OCI-M1 (cell line): ENCODE data around the gene SPON1.

ENCODE experiments used
- DNase-seq: peaks from one replicate; lab custom pipeline; 2025; lab: John Stamatoyannopoulos, UW

SPON1 gene

DNA sequence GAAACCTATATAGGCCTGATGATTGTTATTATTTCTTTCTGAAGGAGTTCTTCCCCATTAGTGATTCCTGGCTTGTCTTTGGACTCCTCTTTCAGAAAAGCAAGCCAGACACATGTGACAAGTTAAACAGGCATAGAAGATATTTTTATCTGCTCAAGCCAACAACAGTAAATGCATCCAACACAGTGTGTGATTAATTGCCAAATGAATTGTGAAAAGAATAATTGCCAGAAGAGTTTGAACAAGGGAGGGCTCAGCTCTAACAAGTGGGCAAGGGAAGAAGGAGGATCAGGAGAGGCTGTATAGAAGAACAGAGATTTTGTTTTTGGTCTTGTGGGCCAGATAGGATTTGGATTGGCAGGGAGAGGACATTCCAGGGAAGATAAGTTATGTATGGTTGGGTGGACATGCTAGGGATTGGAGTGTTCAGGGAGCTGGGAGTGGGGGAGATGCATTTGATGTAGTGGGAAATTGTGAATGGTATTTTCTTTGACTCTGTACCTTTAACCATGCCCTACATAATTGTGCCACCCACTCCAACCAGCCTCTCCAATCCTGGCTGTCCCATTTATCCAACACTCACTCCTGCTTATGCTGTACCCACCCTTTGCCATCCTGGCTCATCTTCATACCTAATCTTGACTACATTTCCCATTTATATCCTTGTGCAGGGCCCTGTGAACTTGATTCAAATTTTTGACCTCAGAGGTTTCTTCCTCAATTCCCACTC lies 223.7 kb downstream of the SPON1 start:
- DNase-seq = no peak

DNA sequence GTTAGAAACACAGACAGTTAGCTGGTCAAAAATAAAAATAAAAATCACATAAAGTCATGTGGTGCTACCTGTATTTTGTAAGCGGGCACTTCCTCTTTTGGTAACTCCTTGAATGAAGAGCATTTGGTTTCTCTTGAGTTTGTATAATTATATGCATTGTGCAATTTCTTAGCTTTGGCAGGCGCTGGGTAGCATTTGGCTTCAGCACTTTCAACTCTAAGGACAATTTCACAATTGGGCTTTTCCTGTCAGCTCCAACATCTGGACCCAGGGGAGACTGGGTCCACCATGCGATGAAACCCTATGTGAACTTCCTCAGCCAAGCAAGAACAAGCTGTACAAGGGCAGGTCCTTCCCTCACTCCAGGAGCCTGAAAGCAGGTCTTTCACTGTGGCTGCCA lies 227.4 kb downstream of the SPON1 start:
- peak; percentile 41 for DNase-seq

- DNase-seq = no peak
Measured at GRCh38 chr11:14190992-14191778, 228.7 kb downstream of the SPON1 start.

DNA sequence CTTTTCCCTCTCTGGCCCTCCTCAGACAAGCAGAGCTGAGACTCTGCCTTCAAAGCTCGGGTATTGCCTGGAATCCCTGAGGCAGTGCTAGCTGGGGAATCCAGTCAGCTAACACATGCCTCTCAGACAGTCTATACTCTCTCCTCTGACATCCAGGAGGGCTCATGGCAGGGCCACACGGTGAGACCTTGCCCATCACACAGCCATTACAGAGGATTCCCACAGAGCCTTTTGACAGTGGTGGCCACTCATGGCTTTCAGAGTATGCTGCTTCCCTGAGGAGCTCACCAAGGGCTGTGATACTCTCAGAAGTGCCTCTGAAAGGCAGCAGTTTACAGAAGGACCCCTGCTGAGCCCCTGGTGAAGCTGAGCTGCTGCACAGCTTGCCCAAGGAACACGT lies 231.1 kb downstream of the SPON1 start:
- no peak for DNase-seq

GRCh38 chr11:14202251-14203196 lies 240.0 kb downstream of the SPON1 start:
- DNase-seq = no peak

DNA sequence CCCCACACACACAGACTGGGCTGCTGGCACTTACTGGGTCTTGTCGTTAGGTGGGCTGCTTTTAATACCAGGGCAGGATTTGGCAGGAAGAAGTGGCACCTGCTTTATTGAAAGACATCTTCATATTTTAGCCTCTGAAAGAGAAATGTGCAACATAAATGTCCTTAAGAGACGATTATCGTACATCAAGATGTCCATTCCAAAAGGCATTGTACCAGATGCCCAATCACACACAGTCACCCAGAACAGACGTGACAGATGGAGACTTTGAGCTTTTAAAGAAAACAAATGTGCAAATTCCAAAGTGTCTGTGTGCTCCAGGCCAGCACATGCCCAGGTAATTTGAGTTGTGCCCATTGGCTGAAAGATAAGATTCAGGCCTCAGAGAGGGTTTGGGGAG lies 240.8 kb downstream of the SPON1 start:
- no peak for DNase-seq

- no peak for DNase-seq
Measured at GRCh38 chr11:14212986-14213385, 250.5 kb downstream of the SPON1 start.

DNA sequence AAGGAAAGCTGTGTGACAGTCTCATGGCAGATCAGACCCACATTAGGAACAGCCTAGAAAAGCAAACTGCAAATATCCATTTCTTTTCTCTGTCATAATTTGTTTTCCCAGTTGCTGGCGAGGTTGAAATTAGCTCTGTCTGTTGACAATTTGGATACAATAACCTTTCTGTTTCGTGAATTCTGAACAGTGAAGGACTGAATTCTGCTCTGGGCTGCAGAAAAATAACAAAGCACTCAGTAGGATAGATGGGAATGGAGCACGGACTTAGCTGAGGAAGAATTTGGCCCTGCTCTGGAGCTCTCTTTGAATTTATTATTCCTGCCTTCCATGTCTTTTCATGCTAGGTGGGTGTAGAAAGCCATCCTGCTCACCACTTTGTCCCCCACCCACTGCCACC lies 256.2 kb downstream of the SPON1 start:
- DNase-seq = no peak

GRCh38 chr11:14223636-14224288 lies 261.2 kb downstream of the SPON1 start:
- no peak for DNase-seq

DNA sequence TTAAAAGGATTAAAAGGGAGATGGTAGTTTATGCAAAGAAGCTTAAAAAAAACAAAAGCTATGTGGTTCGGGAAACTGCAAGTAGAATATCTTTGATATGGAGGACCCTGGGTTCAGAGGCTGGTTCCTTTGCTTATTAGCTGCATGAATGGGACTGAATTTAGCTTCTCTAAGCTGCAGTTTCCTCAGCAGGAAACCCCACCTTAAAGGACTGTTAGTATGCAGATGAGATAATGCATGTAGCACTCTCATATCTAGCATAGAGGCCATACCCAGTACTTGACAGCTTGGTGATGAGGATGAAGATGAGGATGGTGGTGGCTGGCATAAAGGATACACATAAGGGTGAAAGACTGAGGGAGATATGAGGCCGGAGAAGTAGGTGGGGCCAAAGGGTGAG lies 261.9 kb downstream of the SPON1 start:
- DNase-seq = no peak

DNA sequence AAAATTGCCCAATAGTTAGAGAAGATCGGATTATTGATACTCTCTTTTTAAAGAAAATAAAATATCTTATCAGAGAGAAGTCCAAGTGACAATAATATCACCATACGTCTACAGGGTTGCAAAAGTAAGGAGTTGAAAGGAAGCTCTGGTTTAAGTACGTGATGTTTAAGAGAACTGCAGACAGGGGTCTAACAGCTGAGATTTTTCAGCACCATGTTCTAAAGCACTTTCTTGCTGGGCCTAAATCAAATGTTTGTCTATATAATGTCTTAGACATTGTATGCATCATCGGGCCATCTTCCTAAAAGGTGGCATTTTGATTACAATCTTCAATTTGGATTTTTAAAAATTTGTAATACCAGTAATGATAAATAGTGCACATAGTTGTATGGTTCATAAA lies 263.1 kb downstream of the SPON1 start:
- DNase-seq = no peak

GRCh38 chr11:14228356-14228755 lies 265.8 kb downstream of the SPON1 start:
- no peak for DNase-seq

GRCh38 chr11:14229472-14229871 lies 266.9 kb downstream of the SPON1 start:
- DNase-seq = no peak

- DNase-seq = no peak
Measured at GRCh38 chr11:14230407-14230806, 267.9 kb downstream of the SPON1 start.

GRCh38 chr11:14232652-14233051 lies 270.1 kb downstream of the SPON1 start:
- no peak for DNase-seq

DNA sequence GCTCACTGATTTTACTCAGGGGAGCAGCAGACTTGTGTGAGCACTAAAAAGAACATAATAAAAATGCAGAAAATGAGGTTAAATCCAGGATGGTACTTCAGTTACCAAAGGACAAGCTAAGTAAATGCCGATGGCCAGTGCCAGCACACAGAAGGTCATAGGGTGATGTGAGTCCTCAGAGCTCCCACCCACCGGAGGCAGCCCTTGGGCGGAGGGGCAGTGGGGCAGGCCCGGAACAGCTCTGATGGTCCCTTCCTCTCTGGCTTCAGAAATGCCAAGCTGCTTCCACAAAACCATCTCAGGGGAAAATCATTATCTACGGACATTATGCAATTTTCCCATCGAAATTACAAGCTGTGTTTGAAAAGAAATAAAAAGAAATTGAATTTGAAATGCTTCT lies 271.9 kb downstream of the SPON1 start:
- DNase-seq = no peak

DNA sequence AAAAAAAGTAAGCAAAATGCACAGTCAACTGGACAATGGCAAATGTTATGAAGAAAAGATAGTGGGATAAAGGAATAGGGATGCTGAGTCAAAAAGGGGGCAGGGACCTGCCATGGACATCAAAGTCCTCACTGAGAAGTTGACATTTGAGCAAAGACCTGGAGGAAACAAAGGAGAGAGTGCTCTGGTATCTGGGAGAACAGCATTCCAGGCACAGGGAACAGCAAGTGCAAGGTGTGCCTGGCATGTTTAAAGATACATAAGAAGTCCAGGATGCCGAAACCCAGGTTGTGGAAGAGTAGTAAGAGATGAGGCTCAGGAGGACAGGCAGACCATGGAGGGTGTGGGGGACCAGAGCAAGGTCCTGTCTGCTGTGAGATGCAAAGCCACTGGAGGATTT lies 273.2 kb downstream of the SPON1 start:
- no peak for DNase-seq

GRCh38 chr11:14237444-14237961 lies 275.0 kb downstream of the SPON1 start:
- peak; percentile 38 for DNase-seq

DNA sequence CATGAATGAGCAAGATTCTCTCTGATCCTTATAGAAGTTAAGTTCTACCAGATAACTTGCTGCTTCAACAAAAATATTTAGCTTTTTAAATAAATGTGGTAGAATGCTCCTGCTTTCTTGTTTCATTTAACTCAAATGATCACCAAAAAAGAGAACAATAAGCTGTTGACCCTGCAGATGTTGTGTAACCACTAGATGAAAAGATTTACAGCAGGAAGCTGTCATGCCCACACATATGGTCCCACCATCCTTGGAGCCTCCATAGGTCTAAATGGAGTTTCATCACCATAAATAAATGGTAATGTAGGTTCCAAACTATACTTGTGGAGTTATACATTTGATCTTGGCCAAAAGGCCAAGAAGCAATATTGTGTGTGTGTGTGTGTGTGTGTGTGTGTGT lies 277.7 kb downstream of the SPON1 start:
- DNase-seq = no peak

DNA sequence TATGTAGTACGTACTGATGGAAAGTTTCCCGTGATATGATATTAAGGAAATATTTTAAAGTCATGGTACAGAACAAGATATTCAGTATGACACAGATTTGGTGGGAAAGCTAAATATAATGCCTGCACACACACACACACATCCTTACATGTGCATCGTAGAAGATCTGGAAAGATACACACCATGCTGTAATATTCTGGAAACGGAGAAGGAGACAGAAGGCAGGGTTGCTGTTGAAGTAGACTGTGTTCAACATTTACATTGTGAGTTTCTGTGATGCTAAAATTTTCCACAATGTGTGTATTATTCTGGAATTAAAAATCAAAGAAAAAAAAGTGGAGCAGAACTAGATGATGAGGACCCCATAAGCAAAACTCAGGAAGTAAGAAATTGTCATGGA lies 278.4 kb downstream of the SPON1 start:
- no peak for DNase-seq

- DNase-seq = no peak
Measured at GRCh38 chr11:14242187-14242586, 279.7 kb downstream of the SPON1 start.

GRCh38 chr11:14242733-14243132 lies 280.2 kb downstream of the SPON1 start:
- DNase-seq = no peak
